Activated CD8-positive, alpha-beta T cell treated with anti-CD3 and anti-CD28 coated beads for 36 hours (primary cell): Measurements from ENCODE around the gene CASR. TPM values are rescaled to one million over a fixed set of nuclear protein-coding genes. Genes with fewer than 3 reads are reported as not detected.
"Not testable (repeated sequence)": the region's sequence is repeated elsewhere in the genome, so short reads cannot be mapped to it uniquely, and the experiment has no call there.

Source experiments
- ATAC-seq: fragments of 200-7000 bp; cut with Tn5 transposase; one replicate; pipeline ENCODE4 v1.10.0; 2021; ENCODE audit warnings: mild to moderate bottlenecking, moderate library complexity
- CTCF ChIA-PET: fragments of 350-600 bp; sonication (Branson Sonifier 250); formaldehyde crosslinking; loops from one replicate; lab custom pipeline; 2021; ENCODE audit warnings: antibody characterized with exemption; lab: Charles Lee
- POLR2A ChIA-PET: fragments of 350-600 bp; sonication (Branson Sonifier 250); formaldehyde crosslinking; loops from one replicate; lab custom pipeline; 2021; ENCODE audit warnings: antibody characterized with exemption; lab: Charles Lee
- DNase-seq: peaks from one replicate; pipeline ENCODE4 v3.0.0-alpha.2; 2020
- H3K27ac Mint-ChIP-seq: one replicate; pipeline ENCODE4 v1.8.0; 2021; ENCODE audit warnings: mild to moderate bottlenecking, mixed read lengths
- H3K27me3 Mint-ChIP-seq: one replicate; pipeline ENCODE4 v1.8.0; 2021; ENCODE audit warnings: mixed read lengths
- H3K36me3 Mint-ChIP-seq: one replicate; pipeline ENCODE4 v1.8.0; 2021; ENCODE audit warnings: low read depth, mixed read lengths
- H3K4me1 Mint-ChIP-seq: one replicate; pipeline ENCODE4 v1.8.0; 2021; ENCODE audit warnings: low read depth, mixed read lengths
- H3K4me3 Mint-ChIP-seq: one replicate; pipeline ENCODE4 v1.8.0; 2021; ENCODE audit warnings: mild to moderate bottlenecking, moderate library complexity, mixed read lengths
- H3K9me3 Mint-ChIP-seq: one replicate; pipeline ENCODE4 v1.8.0; 2021; ENCODE audit warnings: mixed read lengths
- CTCF ChIP-seq: fragments of 200-600 bp; IDR thresholded peaks from one replicate; pipeline ENCODE4 v1.8.0; 2022; ENCODE audit warnings: antibody characterized with exemption, mild to moderate bottlenecking
- intact Hi-C: fragments of 100-400 bp; cut with micrococcal nuclease; formaldehyde crosslinking; loops from one replicate; pipeline ENCODE4 v1.10.0; 2022
- total RNA-seq, 2 experiments: library from RNA; stranded (reverse); gene quantifications; one replicate each; pipeline ENCODE4 v1.2.3, GENCODE V29; 2021

Gene CASR
- total RNA-seq, 2 experiments from 2014 or later, result not detected

GRCh38 chr3:122190525-122190924 lies 7.1 kb downstream of the CASR start:
- Mint-ChIP-seq H3K4me1 (peaks cover 8% of the 10 kb centered on the region), H3K36me3 (no peaks in the 10 kb centered on the region), H3K27ac (no peak overlapping the region), H3K4me3 (no peak overlapping the region), H3K27me3 (peaks cover 43% of the 10 kb centered on the region), H3K9me3 (no peaks in the 10 kb centered on the region)
- intact Hi-C loops, result no loop called here
- DNase-seq (no peak), ATAC-seq (no peak)
- CTCF ChIA-PET, result interaction anchor here (1.1 kb wide), 1 partner anchor 16 kb away, joined by 3 read pairs; no protein-coding TSS in a partner anchor
- POLR2A ChIA-PET, result no interaction called here
- no peak for TF ChIP-seq CTCF

- Mint-ChIP-seq H3K4me1 (peaks cover 11% of the 10 kb centered on the region), H3K27me3 (peaks cover 9% of the 10 kb centered on the region), H3K27ac (no peak overlapping the region), H3K4me3 (no peak overlapping the region), H3K36me3 (no peaks in the 10 kb centered on the region), H3K9me3 (no peaks in the 10 kb centered on the region)
- CTCF ChIA-PET, result interaction anchor here (1.2 to 1.6 kb wide), 2 partner anchors 13 to 100 kb away, joined by 3 to 4 read pairs; no protein-coding TSS in a partner anchor
- POLR2A ChIA-PET, result no interaction called here
- TF ChIP-seq CTCF, result no peak
- ATAC-seq (no peak), DNase-seq (no peak)
- intact Hi-C loops, result no loop called here
Observed at GRCh38 chr3:122198966-122199365, 15.5 kb downstream of the CASR start.

GRCh38 chr3:122199552-122199951 lies 16.1 kb downstream of the CASR start:
- intact Hi-C loops, result no loop called here
- DNase-seq (peak; percentile 53), ATAC-seq (peak; percentile 49)
- H3K27me3 Mint-ChIP-seq, result peaks cover 7% of the 10 kb centered on the region
- peaks cover 8% of the 10 kb centered on the region for H3K4me1 Mint-ChIP-seq
- no peak for TF ChIP-seq CTCF
- H3K36me3 Mint-ChIP-seq, result no peaks in the 10 kb centered on the region
- ChIA-PET CTCF (interaction anchor here (0.6 to 1.6 kb wide), 3 partner anchors 14 to 100 kb away, joined by 3 to 4 read pairs (median 3); no protein-coding TSS in a partner anchor), POLR2A (no interaction called here)
- no peak overlapping the region for H3K4me3 Mint-ChIP-seq
- H3K27ac Mint-ChIP-seq, result no peak overlapping the region
- H3K9me3 Mint-ChIP-seq, result no peaks in the 10 kb centered on the region

GRCh38 chr3:122200661-122201060 lies 17.2 kb downstream of the CASR start:
- POLR2A ChIA-PET, result no interaction called here
- Mint-ChIP-seq H3K4me1 (peaks cover 3% of the 10 kb centered on the region), H3K9me3 (no peaks in the 10 kb centered on the region), H3K4me3 (no peak overlapping the region), H3K27me3 (peaks cover 6% of the 10 kb centered on the region), H3K27ac (no peak overlapping the region), H3K36me3 (no peaks in the 10 kb centered on the region)
- no peak for TF ChIP-seq CTCF
- DNase-seq, result no peak
- CTCF ChIA-PET, result no interaction called here
- intact Hi-C loops, result no loop called here
- ATAC-seq, result no peak

- H3K4me1 Mint-ChIP-seq, H3K36me3 Mint-ChIP-seq, intact Hi-C loops: not testable (repeated sequence)
Observed at GRCh38 chr3:122201476-122201875, 18.0 kb downstream of the CASR start.

More at GRCh38 chr3:122201476-122201875, 18.0 kb downstream of the CASR start:
- CTCF ChIA-PET, H3K27ac Mint-ChIP-seq, H3K4me3 Mint-ChIP-seq, DNase-seq, H3K9me3 Mint-ChIP-seq, H3K27me3 Mint-ChIP-seq, ATAC-seq, POLR2A ChIA-PET: not testable (repeated sequence)
